ENCODE results near the gene PMS1.

DNA sequence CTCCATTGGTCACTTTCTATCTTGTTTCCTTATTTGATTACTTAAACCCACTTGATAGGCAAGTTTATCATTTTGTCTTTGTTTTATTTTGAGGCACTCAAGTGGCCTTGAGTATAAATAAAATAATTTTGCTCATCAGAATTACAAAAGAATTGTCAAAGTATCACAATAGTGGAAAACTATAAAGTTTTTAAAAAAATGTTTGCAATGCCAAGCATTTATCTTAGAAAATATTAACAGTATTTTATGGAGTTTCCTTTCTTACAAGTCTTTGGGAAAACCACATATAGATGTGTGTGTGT lies 14.7 kb downstream of the PMS1 start:
- TF ChIP-seq POLR2AphosphoS5 (IDR thresholded peaks at IDR 0.05; ENCODE audit: borderline replicate concordance, low read depth, low read length) = no peak
- TF ChIP-seq EZH2 (IDR thresholded peaks at IDR 0.05) = no peak

Data from SK-N-MC (cell line).